HL-60/S4 treated with retinoic acid at 250 ng/mL for 4 days and 3 days (cell line): ENCODE measurements around the gene PSMC6.

Experiments used
- in situ Hi-C: fragments of 300-500 bp; cut with MboI; formaldehyde crosslinking; loops from 2 replicates; pipeline ENCODE4 v1.7.0; 2022; ENCODE audit warnings: low sequenced_read_pairs

The PSMC6 gene

GRCh38 chr14:52706724-52707706 is at the start of gene PSMC6:
Gene PSMC6, plus strand, starts transcription at chr14:52707200. Its CDS starts 20 bp downstream, at chr14:52707220.
- in situ Hi-C loops: no loop called here

- in situ Hi-C loops: no loop called here
Observed at GRCh38 chr14:52660325-52660724, 46.7 kb upstream of the PSMC6 start.

DNA sequence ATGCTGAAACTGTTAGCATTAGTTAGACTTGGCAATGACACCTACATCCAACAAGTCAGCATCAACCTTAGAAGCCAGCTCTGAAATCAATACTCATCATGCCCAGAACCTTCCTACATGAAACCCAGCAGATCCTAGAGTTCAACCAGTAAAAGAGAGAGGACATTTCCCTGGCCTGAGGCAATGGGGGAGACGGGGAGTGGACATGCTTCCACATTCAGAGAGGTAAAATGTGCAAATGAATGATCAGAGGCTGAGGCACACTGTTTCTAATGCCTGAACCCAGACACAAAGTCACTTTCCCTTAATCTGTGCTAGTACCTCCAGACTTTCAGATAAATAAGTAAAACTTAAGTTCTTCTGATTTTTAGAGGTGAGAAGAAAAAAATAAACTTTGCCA is 46.2 kb upstream of the PSMC6 start:
- in situ Hi-C loops: no loop called here

DNA sequence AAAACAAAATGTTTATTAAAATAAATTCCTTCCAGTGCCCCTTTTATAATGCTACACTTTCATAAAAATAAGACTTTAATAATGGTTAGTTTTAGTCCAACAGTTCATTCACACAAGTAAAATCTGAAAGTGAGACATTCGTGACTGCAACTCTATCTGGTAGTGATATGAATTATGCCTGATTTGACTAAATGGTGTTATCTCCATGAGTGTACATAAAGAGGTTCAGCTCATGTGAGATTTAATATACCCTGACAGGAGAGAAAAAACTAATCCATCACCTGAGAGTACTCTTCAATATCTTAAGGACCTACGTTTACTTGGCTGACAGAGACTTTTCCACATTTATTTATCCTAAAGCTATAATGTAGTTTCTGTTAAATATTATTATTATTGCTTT is 45.7 kb upstream of the PSMC6 start:
- in situ Hi-C loops: no loop called here

- in situ Hi-C loops: no loop called here
Observed at GRCh38 chr14:52663850-52664249, 43.1 kb upstream of the PSMC6 start.

DNA sequence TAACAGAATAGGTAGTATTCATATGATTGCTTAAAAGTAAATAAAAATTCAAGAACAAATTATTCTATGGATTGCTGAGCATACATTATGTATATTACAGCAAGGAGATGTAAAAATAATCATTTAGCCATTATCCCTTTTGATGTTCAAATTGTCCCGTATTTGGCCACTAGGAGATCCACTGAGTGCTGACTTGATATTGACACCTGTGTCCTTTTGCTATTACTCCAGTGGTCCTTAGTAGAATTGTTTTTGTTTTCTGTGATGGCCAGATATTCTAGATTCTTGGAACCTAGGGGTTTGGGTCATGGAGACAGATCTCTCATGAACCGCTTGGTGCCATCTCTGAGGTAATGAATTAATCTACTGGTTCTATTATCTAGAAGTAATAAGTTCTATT is 28.4 kb upstream of the PSMC6 start:
- in situ Hi-C loops: no loop called here

GRCh38 chr14:52683985-52684520 is 22.9 kb upstream of the PSMC6 start:
- in situ Hi-C loops: no loop called here

- in situ Hi-C loops: no loop called here
Observed at GRCh38 chr14:52686176-52686575, 20.8 kb upstream of the PSMC6 start.

GRCh38 chr14:52690983-52691760 is 15.8 kb upstream of the PSMC6 start:
- in situ Hi-C loops: no loop called here

DNA sequence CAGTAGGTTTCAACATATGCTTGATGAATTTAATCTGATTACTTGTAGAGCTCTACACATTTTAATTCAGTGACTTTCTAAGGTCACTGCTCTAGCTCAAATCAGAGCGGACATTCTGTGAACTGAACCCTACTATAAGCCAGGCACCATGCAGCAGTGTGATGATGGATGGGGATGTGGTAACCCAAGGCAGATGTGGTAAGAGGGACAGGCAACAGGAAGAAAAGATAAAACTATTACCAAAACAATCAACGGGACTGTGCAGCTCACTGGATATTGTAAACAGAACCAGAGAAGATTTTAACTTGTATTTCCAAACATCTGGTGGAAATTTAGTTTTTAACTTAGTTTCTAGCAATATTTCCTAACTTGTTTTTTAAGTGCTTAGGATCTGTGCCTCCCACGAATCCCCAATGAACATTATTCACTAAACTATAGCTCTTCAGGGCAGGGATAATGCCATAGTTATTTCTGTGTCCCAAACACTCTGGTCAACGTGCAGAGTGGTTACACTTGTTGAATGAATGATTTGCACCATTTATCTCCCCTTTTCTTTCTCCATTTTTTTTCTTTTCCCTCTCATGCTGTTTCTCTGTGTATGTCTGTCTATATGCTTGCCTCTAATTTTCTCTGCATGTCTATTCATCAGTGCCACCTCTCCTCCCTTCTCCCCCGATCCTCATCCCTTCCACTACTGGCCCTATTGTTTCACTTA is 14.6 kb upstream of the PSMC6 start:
- in situ Hi-C loops: no loop called here

GRCh38 chr14:52693036-52693435 is 14.0 kb upstream of the PSMC6 start:
- in situ Hi-C loops: no loop called here

DNA sequence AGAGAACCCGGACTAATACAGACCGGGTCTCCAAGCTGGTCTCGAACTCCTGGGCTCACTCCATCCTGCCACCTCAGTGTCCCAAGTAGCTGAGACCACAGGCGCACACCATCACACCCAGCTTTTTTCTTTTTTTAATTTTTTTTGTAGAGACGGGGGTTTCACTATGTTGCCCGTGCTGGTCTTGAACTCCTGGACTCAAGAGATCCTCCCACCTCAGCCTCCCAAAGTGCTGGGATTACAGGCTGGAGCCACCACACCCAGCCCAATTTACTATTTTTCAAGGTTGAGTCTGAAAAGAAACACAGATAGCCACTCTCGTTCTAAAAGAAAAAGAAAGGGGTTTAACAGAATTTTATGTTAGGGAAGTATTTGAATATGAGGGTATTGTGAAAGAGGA is 13.5 kb upstream of the PSMC6 start:
- in situ Hi-C loops: no loop called here

DNA sequence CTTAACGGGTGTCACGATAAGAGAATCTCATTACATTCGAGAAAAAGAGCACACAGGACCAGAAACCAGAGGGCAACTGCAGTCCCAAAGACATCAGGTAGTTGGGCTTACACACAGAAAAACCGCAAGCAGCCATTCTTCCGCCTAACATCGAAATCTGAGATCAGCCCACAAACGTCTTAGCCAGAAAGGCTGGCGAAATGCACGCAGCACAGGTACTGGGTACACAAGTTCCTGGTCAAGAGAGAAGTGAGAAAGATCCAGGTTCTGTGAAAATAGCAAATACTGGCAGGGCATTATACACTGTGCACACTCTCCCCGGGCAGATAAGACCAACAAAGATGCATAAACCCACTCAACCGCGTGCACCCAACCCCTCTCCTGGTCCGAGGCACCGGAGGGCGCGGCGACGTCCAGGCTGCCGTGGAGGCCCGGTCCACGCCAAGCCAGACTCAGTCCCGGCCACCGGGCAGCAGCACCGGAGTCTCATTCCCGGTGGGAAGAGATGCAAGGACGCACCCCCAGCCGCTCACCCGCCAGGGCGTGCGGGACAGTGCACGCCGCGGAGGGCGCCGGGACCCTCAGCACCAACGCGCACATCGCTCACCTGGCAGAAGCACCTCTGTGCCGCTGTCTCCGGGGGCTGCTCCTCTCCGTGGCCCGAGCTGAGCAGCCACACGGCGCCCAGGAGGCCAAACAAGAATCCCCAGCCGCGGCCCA is 12.1 kb upstream of the PSMC6 start:
- in situ Hi-C loops: no loop called here

DNA sequence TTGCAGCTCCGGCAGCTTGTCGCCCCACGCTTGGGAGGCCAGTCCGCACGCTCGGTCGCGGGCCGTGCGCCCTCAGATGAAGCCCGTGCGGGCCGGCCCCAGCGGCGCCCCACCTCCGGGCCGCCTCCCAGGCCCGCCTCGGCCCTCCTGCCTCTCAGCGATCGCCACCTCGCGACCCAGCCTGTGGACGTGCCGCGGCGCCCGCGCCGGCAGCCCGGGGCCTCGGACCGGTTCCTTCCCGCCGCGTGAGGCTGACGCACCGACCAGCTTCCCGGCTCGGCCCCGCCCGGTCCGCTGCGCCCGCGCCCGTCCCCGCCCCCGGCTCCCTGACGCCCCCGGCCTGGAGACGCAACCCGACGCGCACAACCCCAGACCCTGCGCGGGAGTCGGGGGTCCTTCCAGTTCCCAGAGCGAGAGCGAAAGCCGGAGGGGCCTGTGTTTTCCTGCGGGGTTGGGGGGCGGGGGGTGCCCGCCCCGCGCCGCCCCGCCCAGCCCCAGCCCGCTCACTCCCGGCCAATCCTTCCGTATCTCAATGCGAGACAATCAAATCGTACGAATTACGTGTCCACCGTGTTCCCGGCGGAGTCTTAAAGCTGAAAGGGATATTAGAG is 11.4 kb upstream of the PSMC6 start, which contains the start of gene ERO1A:
Gene ERO1A, minus strand, starts transcription at position 78 of the 611 bp plus-strand sequence. Its CDS starts 77 bp downstream, at position 1.
- in situ Hi-C loops: no loop called here

DNA sequence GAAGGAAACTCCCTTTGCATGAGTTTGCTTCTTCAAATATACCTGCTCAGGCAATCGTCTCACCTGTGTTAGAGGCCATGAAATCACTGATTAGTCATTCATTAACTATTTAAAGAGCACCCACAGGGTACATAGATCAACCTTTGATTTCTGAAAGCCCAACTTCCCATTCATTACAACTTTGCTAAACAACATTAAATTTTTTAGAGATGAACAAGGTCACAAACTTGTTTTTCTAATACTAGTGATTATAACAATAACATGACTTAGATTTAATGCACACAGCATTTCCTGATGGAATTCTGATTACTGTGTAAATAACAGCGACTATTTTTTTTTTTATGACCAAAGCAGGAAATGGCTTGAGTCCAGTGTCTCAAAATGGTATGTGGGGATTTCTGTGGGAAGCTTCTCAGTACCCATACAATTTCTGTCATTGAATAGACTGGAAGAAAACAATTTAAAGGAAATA is 6.3 kb upstream of the PSMC6 start:
- in situ Hi-C loops: no loop called here

DNA sequence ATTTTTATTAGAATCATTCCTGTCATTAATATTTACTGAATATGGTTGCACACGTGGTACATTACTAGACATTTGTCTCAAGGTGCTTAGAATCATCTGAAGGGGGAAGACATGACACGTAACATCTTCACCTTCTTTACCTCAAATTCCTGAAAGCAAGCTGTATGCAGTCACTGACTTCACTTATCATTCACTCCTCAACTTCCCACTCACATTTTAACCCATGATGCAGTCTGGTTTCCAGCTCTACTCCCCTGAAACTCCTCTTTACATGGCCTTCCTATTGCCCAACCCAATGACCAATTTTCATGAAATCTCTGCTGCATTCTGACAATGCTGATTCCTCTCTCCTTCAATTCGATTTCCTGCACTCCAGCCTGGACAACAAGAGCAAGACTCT is 5.8 kb upstream of the PSMC6 start:
- in situ Hi-C loops: no loop called here

DNA sequence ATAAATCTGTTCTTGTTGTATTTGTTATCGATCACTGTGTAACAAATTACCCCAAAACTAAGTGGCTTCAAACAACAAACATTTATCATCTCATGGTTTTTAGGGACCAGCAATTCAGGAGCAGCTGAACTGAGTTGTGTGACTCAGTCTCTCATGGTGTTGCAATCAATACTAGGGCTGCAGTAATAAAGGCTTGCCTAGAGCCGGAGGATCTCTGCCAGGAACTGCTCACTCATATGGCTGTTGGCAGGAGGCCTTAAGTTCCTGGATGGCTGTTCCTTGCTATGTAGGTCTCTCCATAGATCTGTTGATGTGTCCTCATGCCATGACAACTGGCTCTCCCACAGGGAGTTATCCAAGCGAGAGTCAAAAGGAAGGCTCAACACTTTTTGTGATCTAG is 3.8 kb upstream of the PSMC6 start:
- in situ Hi-C loops: no loop called here

GRCh38 chr14:52703664-52704063 is 3.3 kb upstream of the PSMC6 start:
- in situ Hi-C loops: no loop called here

DNA sequence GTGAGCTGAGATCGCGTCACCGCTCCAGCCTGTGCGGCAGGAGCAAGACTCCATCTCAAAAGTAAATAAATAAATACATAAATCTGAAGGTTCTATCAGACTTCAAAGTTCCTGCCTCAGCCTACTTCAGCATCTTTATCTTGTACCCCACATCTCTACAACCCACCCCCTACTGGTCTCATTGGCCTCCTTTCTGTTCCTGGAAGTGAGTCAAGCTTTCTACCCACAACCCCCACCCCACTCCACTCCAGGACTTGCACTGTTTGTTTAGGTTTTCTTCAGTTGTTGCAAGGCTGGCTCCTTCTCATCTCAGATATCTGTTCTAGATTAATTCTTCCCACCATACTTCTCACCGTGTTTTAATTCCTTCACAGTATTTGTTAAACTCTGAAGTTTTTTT is 714 bp upstream of the PSMC6 start:
- in situ Hi-C loops: no loop called here

GRCh38 chr14:52711666-52712065 is 4.7 kb downstream of the PSMC6 start:
- in situ Hi-C loops: no loop called here
